Amygdala (tissue), 56 donors: Measurements from ENCODE around the gene NDUFS2.

Experiments used
- DNase-seq, 56 donors: peaks; one replicate each; lab custom pipeline; 2025; lab: John Stamatoyannopoulos, UW

NDUFS2 gene

GRCh38 chr1:161192476-161193465 lies 9.4 kb upstream of the NDUFS2 start:
- DNase-seq = peak in 40 of 56 donors; percentile 15 to 82 (median 44)

- DNase-seq = peak in 51 of 56 donors; percentile 13 to 90 (median 65)
Measured at GRCh38 chr1:161193561-161194235, 8.5 kb upstream of the NDUFS2 start.

GRCh38 chr1:161195171-161195570 lies 7.0 kb upstream of the NDUFS2 start:
- DNase-seq = peak in 14 of 56 donors; percentile 12 to 57 (median 26)

GRCh38 chr1:161196111-161196510 lies 6.1 kb upstream of the NDUFS2 start:
- DNase-seq = no peak

GRCh38 chr1:161196521-161197451 lies 5.4 kb upstream of the NDUFS2 start:
- DNase-seq = peak in 7 of 56 donors; percentile 15 to 27 (median 22)

- no peak for DNase-seq
Measured at GRCh38 chr1:161197560-161198193, 4.5 kb upstream of the NDUFS2 start.

- peak in 28 of 56 donors; percentile 22 to 79 (median 48) for DNase-seq
Measured at GRCh38 chr1:161198194-161198896, 3.8 kb upstream of the NDUFS2 start.

GRCh38 chr1:161198897-161199431 lies 3.2 kb upstream of the NDUFS2 start, which contains the start of gene ADAMTS4:
TSS of gene ADAMTS4 (minus strand) at chr1:161199054. CDS start at chr1:161198627, 427 bp downstream.
- DNase-seq = peak in 54 of 56 donors; percentile 9 to 95 (median 78)

- peak in 15 of 56 donors; percentile 11 to 59 (median 29) for DNase-seq
Measured at GRCh38 chr1:161199506-161200139, 2.5 kb upstream of the NDUFS2 start.

GRCh38 chr1:161200421-161200991 lies 1.7 kb upstream of the NDUFS2 start:
- peak in 51 of 56 donors; percentile 34 to 86 (median 70) for DNase-seq

- peak in 24 of 56 donors; percentile 24 to 69 (median 54) for DNase-seq
Measured at GRCh38 chr1:161200992-161201835, 953 bp upstream of the NDUFS2 start.

- DNase-seq = no peak
Measured at GRCh38 chr1:161206411-161207140, 4.4 kb downstream of the NDUFS2 start.

- DNase-seq = no peak
Measured at GRCh38 chr1:161207173-161207572, 5.0 kb downstream of the NDUFS2 start.

GRCh38 chr1:161209790-161210409 lies 7.7 kb downstream of the NDUFS2 start:
- DNase-seq = peak in 39 of 56 donors; percentile 16 to 75 (median 55)

- DNase-seq = peak in 1 of 56 donors; percentile 12
Measured at GRCh38 chr1:161214369-161214768, 12.2 kb downstream of the NDUFS2 start.
